ENCODE results near the gene CTNNBL1.
A peak's percentile ranks its signal among the peaks of the same experiment; 100 is the strongest.

The CTNNBL1 gene

DNA sequence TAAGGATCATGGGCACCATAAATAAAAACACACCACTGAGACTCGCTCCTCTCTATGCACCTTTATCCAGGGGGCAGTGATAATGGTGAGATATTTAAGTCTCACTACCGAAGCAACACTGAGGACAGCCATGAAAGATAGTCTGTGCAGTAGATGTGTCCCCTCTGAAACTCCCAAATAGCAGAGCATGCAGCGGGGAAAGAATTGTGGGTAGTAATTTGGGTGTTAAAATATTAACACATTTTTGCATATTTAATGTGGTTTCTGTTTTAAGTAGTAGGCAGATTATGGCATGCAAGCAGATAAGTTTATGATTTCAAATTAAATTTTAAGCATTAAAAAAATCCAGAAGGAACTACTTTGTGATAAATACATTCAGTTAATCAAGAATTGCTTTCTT, 82.7 kb downstream of the CTNNBL1 start:
- no peak for DNase-seq (ENCODE audit: low spot score)

DNA sequence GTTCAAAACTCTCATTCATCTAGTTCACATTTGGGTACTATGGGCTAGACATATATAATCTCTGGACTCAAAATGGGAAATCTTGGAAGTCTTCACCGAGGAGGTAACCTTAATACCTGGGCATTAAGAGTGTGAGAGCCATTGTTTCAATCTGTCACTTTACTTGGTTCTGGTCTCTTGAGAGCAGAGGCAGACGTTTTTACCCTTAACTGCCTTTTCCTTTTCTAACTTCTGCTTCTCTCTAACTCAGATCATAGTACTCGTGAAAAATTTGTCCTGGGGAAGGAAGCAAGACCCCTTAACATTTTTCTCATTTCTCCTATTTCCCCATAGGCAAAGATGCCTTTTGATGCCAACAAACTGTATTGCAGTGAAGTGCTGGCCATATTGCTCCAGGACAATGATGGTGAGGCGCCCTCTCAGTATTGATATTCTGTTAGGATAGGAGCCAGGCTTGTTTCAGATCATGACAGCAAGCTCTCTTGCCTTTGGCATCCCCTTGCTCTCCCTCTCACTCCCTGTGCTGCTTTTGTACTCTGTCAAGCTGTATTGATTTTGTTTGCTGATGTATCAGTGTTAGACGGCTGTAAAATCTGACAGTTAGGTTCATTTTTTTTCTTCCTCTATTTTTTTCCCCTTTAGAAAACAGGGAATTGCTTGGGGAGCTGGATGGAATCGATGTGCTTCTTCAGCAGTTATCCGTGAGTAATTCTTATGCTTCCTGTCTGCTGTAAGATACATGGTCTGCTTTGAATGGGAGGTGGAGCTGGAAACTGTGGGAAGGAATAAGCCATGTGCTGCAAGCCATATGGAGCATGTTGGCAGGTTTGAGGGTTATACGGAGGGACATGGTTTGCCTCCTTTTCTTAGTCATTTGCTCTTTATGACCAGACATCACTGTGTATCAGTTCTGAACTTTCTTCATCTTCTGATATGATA, 83.5 kb downstream of the CTNNBL1 start:
- DNase-seq (ENCODE audit: low spot score): peak; percentile 60

DNA sequence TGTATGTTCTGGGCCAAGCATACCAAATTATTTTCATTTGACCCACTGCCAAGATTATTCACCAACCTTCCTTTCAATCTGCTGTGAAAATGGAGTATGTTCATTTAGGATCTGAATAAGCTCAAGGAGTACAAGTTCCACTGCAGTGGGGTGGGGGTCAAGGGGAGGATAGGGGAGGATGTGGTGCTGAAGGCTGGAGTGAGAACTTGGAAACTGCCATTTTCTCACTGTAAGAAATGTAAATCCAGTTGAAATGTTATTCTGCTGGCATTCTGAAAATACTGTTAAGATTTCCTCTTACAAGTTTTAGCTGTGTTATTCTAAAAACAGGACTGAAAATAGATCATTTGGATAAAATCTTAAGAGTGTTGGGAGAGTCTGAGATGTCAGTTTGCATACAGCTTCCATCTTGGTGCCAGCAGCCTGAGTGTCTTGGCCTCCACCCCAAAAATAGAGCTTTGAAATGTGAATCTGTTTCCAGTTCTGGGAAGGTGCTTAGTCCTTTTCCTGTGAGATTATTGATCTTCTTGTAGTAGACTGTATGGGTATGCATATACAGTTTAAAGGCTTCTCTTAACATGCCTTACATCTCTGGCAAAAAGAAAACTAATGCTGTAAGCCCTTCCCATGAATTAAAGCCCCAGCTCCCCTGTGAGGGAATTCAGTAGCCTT, 84.3 kb downstream of the CTNNBL1 start:
- DNase-seq (ENCODE audit: low spot score): no peak

DNA sequence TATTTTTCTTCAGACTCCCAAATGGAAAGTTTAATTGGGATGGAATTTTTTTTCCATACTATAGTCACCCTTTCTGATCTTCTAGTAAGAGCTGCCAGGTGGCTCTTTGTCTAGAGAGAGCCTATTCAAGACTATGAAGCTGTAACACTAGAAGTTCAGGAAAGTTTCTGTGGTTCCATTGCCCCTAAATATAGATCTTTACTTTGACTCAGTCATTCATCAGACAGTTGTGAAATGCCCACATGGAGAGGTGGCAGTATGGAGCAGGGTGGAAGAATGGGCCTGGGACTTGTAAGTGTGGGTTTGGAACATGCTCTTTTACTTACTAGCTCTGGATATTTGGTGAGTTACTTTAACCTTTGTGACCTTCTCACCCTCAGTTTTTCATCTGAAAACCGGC, 87.8 kb downstream of the CTNNBL1 start:
- DNase-seq (ENCODE audit: low spot score): no peak

DNA sequence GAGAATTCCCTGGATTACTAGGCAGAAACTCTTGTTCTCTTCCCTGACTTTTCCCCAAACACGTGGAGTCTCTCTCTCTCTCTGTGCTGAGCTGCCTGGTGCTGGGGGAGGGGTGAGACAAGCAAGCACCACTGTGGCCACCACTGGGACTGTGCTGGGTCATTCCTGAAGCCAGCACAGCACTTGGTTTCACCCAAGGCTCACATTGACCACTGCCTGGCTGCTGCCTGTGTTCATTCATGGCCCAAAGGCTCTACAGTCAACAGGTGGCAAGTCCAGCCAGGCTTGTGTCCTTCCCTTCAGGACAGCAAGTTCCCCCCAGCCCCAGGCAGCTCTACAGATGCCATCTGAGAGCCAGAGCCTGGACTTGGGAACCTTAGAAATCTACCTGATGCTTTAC, 92.2 kb downstream of the CTNNBL1 start:
- DNase-seq (ENCODE audit: low spot score): no peak

DNA sequence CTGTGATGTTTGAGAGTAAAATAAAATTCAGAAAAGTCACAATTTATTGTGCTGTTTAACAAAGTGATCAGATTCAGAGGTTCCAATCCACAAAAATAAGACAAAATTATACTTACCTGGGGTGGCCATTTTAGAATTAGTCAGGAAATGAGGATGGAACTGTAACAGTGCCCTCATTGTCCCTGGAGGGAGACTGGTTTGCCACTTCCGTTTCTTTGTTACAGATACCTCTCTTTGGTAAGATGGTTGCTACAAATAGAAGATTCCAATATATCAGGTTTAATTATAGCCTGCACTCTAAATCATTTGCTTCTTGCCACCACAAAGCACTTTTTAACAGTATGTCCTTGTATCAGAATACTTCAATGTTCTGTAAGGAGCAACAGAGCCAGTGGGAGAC, 95.6 kb downstream of the CTNNBL1 start:
- no peak for DNase-seq (ENCODE audit: low spot score)

DNA sequence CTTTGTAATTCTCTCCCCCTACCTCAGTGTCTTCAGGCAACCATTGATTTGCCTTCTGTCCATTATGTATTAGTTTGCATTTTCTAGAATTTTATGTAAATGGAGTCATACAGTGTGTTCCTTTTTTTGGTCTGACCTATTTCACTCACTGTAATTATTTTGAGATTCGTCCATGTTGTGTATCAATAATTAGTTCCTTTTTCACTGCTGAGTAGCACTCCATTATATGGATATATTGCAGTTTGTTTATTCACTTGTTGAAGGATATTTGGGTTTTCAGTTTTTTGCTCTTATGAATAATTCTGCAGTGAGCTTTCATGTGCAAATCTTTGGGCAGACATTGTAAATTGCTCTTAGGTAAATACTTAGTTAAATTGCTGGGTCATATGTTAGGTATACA, 97.1 kb downstream of the CTNNBL1 start:
- no peak for DNase-seq (ENCODE audit: low spot score)

DNA sequence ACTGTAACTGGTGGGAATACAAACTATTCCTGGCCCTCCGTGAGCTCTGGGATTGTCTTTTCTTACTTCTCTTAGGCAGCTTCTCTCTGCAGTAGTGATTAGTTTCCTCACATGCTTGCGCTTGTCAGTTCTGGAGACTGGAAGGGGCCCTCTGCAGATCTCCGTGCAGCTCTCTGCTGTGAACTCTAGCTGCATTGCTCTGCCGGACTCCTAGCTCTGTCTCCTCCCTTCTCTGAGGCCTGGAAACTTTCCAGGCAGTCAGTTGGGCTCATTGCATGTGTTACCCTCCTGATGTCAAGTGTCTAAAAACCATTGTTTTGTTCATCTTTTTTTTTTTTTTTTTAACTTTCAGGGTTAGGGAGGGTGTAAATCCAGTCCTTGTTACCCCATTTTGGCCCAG, 102.3 kb downstream of the CTNNBL1 start:
- DNase-seq (ENCODE audit: low spot score): peak; percentile 22

DNA sequence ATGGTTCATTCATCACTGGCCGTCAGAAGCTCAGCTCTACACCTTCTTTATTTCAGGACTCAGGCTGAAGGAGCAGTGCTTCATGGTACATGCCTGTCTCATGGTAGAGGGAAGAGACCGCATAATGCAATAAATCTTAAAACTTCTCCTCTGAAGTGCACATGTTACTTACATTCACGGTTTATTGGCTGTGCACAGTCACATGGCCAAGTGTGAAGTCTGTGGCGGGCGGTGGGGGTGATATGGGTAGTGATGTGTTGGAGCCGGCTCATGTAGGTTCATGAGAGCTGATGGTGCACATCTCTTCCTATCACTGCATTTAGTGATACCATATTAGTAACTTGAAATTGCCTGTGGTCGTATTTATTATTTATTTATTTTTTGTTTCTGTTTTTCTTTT, 102.9 kb downstream of the CTNNBL1 start:
- no peak for DNase-seq (ENCODE audit: low spot score)

DNA sequence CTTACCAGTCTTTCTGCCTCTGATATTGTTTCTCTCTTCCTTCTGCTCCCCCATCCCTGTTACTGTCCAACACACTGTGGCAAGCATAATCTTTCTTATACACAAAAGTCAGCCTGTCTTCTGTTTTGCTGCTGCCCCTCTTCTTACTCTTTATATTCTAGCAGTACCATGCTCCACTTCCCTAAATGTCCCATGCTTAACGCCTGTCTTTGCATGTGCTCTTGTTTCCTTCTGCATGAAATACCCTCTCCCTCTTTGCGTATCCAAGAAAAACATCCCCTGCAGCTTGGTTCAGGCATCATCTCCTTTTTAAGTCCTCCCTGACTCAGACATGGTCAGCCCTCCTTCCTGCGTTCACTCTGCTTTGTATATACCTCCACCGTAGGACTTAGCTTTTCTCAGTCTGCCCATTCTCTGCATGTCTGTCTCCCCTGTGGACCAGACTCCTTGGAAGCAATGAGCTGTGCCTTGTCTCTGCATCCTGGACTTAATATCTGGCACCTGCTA, 103.9 kb downstream of the CTNNBL1 start:
- no peak for DNase-seq (ENCODE audit: low spot score)

DNA sequence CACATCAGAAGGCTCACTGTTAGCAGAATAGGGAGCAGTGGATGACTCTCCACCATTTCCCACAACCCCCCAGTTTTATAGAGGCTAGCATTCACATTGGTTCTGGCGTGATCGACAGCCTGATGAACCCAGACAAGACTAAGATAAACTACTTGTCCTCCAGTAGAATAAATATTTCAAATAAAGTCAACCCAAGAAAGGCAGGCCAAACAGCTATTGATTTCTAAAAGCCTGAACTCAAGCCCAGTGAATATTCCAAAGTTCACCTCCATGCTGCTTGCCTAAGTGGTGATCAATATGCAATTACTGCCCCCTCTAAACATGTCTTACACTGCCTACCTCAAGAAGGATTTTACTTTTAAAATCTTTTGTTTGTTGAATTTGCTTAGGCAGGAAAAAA, 104.5 kb downstream of the CTNNBL1 start:
- no peak for DNase-seq (ENCODE audit: low spot score)

DNA sequence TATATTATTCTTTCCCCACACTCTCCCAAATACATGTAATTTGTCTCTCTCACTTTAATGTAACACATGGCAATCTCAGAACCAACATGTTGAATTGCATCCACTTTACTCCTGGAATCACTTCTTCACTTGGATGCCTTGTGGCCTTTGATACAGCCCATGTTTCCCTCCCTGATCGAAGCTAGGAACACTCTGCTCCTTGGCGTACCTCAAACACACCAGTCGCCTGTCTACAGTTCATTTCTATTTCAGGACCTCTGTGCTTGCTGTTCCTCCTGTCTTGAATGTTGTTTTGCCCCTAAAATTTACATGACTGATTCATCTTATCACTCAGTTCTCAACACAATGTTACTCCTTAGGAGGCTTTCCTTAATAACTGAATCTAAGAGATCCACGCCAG, 106.8 kb downstream of the CTNNBL1 start:
- no peak for DNase-seq (ENCODE audit: low spot score)

DNA sequence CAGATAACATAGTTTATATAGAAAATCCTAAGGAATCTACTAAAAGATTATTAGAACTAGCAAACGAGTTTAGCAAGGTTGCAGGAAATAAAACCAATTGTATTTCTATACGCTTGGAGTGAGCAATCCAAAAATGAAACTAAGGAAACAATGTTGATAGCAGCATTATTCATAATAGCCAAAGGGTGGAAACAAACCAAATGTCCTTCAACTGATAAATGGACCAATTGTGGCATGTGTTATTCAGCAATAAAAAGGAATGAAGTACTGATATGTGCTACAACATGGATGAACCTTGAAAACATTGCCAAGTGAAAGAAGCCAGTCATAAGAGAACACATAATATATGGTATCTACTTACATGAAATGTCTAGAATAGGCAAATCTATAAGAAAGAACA, 108.1 kb downstream of the CTNNBL1 start:
- no peak for DNase-seq (ENCODE audit: low spot score)

DNA sequence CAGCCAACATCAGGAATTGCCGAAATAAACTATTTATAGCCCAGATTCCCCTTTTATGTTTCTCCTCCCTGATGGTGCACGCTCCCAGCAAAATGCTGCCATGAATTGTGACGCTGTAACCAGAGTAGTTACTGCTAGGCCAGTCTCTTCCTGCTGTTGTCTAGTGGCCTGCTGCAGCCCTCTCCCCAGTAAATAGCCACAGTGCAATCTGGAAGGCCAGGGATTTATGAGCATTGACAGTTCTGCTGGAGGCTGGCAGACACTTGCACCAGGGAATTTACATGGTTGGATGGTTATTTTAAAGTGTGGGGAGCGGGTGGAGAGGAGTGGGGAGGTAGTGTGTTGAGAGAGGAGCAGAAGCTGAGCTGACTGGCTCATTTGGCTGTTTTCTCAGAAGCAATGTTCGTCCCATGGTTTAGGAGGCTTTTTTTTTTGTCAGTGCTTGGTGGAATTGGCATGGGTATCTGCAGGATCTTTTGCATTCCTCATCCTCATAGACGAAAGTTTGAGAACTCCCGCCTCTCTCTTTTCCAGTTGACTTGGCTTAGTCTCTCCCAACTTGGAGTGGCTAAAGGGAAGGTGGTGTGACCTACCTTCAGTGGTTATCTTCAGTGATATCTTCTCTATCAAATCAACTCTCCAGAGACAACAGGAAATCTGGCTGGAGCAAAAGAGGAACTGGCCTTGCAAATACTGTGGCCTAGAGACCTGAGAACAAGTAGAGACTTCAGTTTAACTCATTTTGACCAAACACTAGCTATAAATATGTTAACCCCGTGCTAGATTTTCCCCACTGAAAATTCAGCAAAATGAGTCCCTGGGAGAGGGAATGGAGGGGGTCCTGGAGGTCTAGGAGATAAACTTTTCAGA, 109.8 kb downstream of the CTNNBL1 start:
- peak; percentile 15 for DNase-seq (ENCODE audit: low spot score)

DNA sequence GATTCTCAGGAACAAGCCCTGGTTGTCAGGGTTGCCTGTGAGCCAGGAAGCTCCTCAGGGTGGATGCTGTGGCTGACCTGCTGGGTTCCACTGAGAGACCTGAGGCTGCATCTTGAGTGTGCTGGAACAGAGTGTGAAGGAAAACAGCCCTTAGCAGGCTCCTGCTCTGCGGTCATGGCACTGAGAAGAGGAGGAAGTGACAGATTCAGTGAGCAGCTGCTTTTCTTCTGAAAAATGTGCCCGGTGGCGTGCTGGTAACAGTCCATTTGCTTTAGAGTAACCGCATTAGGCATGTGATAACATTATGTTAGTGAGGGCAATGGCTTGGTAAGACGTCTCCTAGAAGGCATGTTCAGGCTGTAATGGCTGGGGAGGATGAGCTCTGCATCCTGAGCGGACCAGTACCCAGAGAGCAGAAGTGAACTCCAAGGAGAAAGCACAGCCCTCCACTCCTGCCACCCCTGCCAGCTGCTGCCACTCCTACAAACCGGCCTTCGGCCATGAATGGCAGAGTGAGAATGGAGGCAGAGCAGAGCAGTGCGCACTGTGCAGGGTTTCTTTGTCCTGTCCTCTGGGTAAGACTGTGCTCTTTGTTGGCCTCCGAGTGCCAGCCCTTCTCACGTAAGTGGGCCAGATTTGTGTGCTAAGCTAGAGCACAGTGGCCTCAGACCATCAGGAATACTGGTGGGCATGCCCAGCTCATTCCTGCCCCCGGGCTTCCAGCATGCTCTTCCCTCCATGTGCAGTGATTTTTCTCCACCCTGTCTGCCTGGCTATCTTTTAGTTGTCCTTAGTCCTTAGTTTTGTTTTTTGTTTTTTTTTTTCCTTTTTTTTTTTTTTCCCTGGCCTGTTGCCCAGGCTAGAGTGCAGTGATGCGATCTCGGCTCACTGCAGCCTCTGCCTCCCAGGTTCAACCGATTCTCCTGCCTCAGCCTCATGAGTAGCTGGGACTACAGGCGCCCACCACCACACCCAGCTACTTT, 111.0 kb downstream of the CTNNBL1 start:
- peak; percentile 56 for DNase-seq (ENCODE audit: low spot score)

DNA sequence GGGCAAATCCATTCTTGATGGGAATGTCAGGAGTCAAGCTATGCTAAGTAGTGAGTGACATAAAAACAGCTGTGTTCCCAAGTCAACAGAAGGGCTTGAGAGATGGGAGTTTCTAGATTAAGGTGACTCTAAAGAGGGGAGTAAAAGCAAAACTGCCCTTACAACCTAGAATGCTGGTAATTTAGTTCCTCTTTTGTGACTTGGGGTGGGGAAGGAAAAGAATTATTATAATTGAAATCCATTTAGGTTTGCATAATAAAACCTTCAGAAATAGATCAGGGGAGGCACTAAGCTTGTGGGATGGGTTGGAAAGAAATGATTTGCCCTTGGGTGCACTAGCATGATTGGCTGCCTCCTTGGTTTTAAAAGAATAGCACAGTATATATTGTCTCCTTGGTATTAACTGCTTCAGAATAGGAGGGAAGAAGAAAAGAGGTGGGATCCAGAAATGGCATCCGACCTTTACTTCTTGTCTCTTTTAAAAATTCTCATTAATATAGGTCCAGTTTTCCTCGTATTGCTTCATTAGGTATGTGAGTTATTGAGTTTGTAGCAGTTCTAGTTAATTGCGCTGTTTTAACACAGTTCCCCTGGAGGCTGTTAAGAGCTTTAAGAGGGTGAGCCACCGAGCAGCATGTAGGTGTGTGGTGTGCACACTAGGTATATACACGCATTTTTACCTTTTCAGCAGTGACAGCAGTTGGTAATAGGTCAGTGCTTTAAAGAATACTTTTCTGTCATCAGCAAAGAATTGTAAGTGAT, 113.8 kb downstream of the CTNNBL1 start:
- no peak for DNase-seq (ENCODE audit: low spot score)

DNA sequence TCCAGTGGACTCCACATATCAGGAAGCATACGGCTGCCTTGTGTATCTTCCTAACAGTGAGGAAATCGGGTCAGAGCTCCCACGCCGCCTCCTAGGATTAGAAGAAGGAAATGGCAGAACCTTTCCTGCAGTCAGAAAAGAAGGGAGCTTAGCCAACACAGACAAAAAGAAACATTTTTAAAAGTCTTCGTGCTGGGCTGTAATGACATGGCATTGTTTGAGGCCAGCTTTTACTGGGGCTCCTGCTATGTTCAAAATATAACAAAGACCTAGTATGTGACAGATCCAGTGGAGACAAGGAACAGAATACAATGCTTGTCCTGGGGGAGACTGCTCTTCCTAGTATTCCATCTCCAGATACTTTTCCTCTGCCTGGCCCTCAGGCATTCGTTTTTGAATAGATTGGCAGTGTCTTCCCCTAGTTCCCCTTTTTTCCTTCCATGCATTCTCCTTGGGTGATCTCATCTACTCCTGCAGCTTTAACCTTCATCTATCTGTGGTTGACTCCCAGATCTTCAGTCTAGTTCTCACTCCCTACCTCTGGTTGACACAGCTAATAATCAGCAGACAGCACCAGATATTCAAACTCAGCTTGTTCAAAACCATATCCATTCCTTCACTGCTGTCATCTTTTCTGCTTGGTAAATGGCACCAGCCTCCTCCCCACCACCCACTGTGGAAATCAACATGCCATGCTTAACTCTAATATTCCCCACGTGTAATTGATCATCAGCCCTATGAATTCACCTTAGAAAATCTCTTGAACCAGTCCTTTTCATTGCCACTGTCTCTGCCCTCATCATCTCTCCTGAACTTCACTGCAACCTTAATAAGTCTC, 114.6 kb downstream of the CTNNBL1 start:
- DNase-seq (ENCODE audit: low spot score): peak; percentile 30

DNA sequence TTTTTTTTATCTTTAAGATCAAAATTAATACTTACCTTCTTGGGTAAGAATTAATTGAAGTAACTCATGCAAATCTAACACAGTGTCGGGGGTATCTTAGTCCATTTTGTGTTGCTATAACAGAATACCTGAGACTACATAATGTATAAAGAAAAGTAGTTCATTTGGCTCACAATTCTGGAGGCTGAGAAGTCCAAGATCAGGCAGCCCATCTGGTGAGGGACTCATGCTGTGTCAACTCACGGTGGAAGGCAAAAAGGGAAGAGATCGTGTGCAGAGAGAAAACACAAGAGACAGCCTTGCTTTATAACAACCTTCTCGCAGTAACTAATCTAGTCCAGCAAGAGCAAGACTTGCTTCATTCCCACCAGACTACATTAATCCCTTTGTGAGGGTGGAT, 116.2 kb downstream of the CTNNBL1 start:
- no peak for DNase-seq (ENCODE audit: low spot score)

DNA sequence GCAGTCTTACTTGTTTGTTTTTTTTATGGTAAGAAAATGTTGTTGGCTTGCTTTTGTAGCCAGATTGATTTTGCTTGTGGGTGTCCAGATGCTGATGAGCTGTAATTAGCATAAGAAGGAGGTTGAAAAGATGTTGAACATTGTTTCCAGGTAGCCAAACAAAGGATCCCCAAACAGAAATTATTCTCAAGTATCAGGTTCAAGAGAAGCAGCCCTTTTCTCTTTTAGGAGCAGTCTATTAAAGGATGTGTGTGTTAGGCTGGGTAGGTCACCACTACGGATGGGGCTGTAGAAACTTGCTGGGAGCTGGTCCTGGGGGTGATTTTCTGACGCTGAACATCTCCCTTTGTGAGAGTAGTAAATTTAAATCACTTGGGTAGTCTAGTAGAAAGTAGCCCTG, 122.2 kb downstream of the CTNNBL1 start:
- DNase-seq (ENCODE audit: low spot score): no peak

Data from Ammon's horn (tissue), 1 donor.